ENCODE results near the gene HMBS. TPM values are rescaled to one million over a fixed set of nuclear protein-coding genes. Genes with fewer than 3 reads are reported as not detected.

Gene HMBS
- total and polyA plus RNA-seq, 2 of the 8 experiments (the other 6 are each of a cell fraction or from before 2014, with no cell fraction given), result 69.3 to 109 TPM

DNA sequence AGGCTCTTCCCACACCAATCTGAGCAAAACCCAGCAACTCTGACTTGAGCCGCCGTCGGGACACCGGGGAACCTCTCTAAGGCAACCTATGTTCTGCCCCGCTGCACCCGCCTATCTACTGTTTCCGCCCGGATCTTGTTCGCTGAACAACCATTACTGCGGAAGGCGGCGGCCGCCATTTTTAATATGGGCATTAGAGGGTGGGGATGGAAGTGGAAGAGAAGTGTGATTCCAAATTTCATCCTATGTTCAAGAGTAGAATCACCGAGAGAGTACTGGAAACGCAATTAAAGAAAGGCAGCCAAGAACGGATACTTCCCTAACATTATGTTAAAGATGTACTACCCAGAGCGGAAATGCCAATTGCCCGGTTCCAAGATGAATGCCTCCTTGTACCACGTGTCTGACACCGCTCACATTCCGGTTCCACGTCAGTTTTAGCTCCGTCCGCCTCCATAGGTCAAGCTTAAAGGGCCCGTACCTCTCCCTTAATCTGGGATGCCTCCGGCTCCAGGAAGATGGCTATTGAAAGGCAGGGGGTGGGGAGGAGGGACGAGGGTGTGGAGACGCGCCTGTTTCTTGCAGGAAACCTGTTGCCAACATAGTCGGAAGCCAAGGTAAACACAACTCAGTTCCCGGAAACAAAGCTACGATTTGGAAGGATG, 17.2 kb downstream of the HMBS start, which contains the start of gene DPAGT1:
DPAGT1 (minus strand) TSS at position 95 of the 665 bp plus-strand sequence. CDS start 198 bp downstream, outside the sequence.
- H3K27ac ChIP-seq (ENCODE audit: low read depth, low read length), result peak within 1 kb of the TSS; percentile 99
- TF ChIP-seq KDM5A (IDR thresholded peaks at IDR 0.05; ENCODE audit: low read length), result no peak; the same call in 1 of the 2 replicates
- TF ChIP-seq SP1 (IDR thresholded peaks at IDR 0.05; ENCODE audit: low read depth, low read length), result peak; percentile 29; the same call in 1 of the 2 replicates
- peak; percentile 69; the same call in 1 of the 2 replicates for TF ChIP-seq EGR1 (IDR thresholded peaks at IDR 0.05; ENCODE audit: borderline replicate concordance, low read depth, low read length)
- TF ChIP-seq GABPA (IDR thresholded peaks at IDR 0.05; ENCODE audit: borderline replicate concordance, insufficient read depth, low read length), result peak; percentile 79
- 0 out of 4 replicates have a peak, but pooled peaks of 1 of the 2 experiments have one; percentile 14 for TF ChIP-seq HDAC2 (IDR thresholded peaks at IDR 0.05; ENCODE audit: borderline replicate concordance in 1 of 2, low read depth in 2 of 2, low read length in 2 of 2)
- TF ChIP-seq CEBPB (IDR thresholded peaks at IDR 0.05; ENCODE audit: low read depth, low read length), result no peak
- peak; percentile 96 for TF ChIP-seq TEAD4 (IDR thresholded peaks at IDR 0.05; ENCODE audit: low read depth, low read length)
- TF ChIP-seq SIN3A (conservative IDR thresholded peaks at IDR 0.05 in 1 of 2, IDR thresholded peaks at IDR 0.05 in 1 of 2; ENCODE audit: low read depth in 1 of 2, low read length in 2 of 2), result peak; percentile 78 to 92; a peak in 2 of 4 replicates
- peak; percentile 99 for TF ChIP-seq YY1 (IDR thresholded peaks at IDR 0.05; ENCODE audit: low read depth, low read length)
- TF ChIP-seq, protein P1, sequence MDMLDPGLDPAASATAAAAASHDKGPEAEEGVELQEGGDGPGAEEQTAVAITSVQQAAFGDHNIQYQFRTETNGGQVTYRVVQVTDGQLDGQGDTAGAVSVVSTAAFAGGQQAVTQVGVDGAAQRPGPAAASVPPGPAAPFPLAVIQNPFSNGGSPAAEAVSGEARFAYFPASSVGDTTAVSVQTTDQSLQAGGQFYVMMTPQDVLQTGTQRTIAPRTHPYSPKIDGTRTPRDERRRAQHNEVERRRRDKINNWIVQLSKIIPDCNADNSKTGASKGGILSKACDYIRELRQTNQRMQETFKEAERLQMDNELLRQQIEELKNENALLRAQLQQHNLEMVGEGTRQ (IDR thresholded peaks at IDR 0.05; ENCODE audit: low read length), result peak; percentile 86

More for the DNA sequence above, 17.2 kb downstream of the HMBS start, which contains the start of gene DPAGT1:
- Histone ChIP-seq H2BK12ac (ENCODE audit: low read depth, low read length) (peak within 1 kb of the TSS; percentile 10), H2AFZ (ENCODE audit: low read length) (peak within 1 kb of the TSS; percentile 100), H4K91ac (replicated peaks; ENCODE audit: insufficient read length, low read length) (peak within 1 kb of the TSS; percentile 69), H2BK5ac (ENCODE audit: low read depth, low read length) (peak within 1 kb of the TSS; percentile 96), H2BK15ac (ENCODE audit: low read length) (0 out of 2 replicates have a peak within 1 kb of the TSS, but pooled peaks have one; percentile 95), H4K5ac (ENCODE audit: insufficient read length, low read depth, low read length) (peak within 1 kb of the TSS; percentile 44), H2AK5ac (ENCODE audit: low read depth, low read length) (peak within 1 kb of the TSS; percentile 99), H4K8ac (ENCODE audit: extremely low read depth, insufficient read depth, low read length) (peak within 1 kb of the TSS; percentile 91), H3K23me2 (ENCODE audit: low read depth, low read length) (peaks cover 20% of the 10 kb centered on the region), H3K4me1 (replicated peaks in 1 of 4; ENCODE audit: control insufficient read depth in 3 of 4, insufficient read depth in 4 of 4, low read length in 3 of 4) (peaks cover 3 to 20% (median 5%) of the 10 kb centered on the region in 4 experiments), H3K4me2 (ENCODE audit: insufficient read depth in 1 of 2, low read depth in 2 of 2, low read length in 2 of 2) (peak within 1 kb of the TSS; percentile 92 to 98), H3K14ac (ENCODE audit: insufficient read length) (no peak within 1 kb of the TSS), H3K79me2 (ENCODE audit: control insufficient read depth in 1 of 2, insufficient read depth in 2 of 2, low read length in 2 of 2) (peaks cover 0 to 12% of the 10 kb centered on the region in 2 experiments; a peak in 2 of 4 replicates), H4K20me1 (replicated peaks in 1 of 2; ENCODE audit: control insufficient read depth in 1 of 2, insufficient read depth in 2 of 2, low read length in 2 of 2) (peaks cover 0 to 2% of the 10 kb centered on the region in 2 experiments), H3K4ac (replicated peaks; ENCODE audit: insufficient read length, low read depth, low read length) (peak within 1 kb of the TSS; percentile 19), H3K9ac (replicated peaks in 1 of 4; ENCODE audit: extremely low read depth in 1 of 4, low read depth in 3 of 4, low read length in 3 of 4) (peak within 1 kb of the TSS; percentile 76 to 97 (median 88)), H3K27me3 (replicated peaks in 1 of 4; ENCODE audit: control insufficient read depth in 3 of 4, extremely low read depth in 1 of 4, insufficient read depth in 3 of 4, low read length in 3 of 4) (no peaks in the 10 kb centered on the region), H3K36me3 (ENCODE audit: control insufficient read depth in 2 of 4, insufficient read depth in 4 of 4, low read length in 3 of 4) (peaks cover 5 to 19% (median 13%) of the 10 kb centered on the region in 4 experiments; a peak in 6 of 8 replicates), H3K4me3 (ENCODE audit: extremely low read depth in 1 of 4, insufficient read depth in 2 of 4, low read depth in 3 of 4, low read length in 4 of 4) (peak within 1 kb of the TSS; percentile 66 to 97 (median 90)), H3K79me1 (ENCODE audit: low read depth, low read length) (peaks cover 7% of the 10 kb centered on the region), H3K18ac (ENCODE audit: extremely low read depth, low read length) (peak within 1 kb of the TSS; percentile 44), H3K56ac (replicated peaks; ENCODE audit: insufficient read length, low read depth, low read length) (peak within 1 kb of the TSS; percentile 65), H2BK120ac (replicated peaks; ENCODE audit: low read depth, low read length) (peak within 1 kb of the TSS; percentile 44), H2BK20ac (ENCODE audit: low read length) (no peak within 1 kb of the TSS; the same call in 1 of the 2 replicates), H3K23ac (ENCODE audit: insufficient read length) (no peak within 1 kb of the TSS), H3K9me3 (ENCODE audit: insufficient read depth in 2 of 2, low read depth in 1 of 2, low read length in 1 of 2) (no peaks in the 10 kb centered on the region)
- ChIA-PET POLR2A (ENCODE audit: partially characterized antibody) (interaction anchor here (0.7 to 2.1 kb wide), 26 partner anchors 9 to 284 kb away, joined by 3 to 17 read pairs (median 5); partner anchors contain the start of genes HINFP, HMBS, HYOU1 and MCAM), CTCF (ENCODE audit: partially characterized antibody) (interaction anchor here (0.6 to 1.7 kb wide), 16 partner anchors 10 to 310 kb away, joined by 3 to 9 read pairs (median 4); partner anchors contain the start of gene VPS11)
- WGBS, 2 experiments (ENCODE audit: extremely low coverage in 1 of 2, insufficient coverage in 1 of 2, insufficient read length in 1 of 2, insufficient replicate concordance in 2 of 2, low coverage in 1 of 2, low lambda C conversion rate in 2 of 2, missing lambda C conversion rate in 1 of 2), result 1% methylated on average over 32 of the region's 32 CpGs; no CpG with 5 or more reads in 1 of the 2 experiments
- peak; percentile 79 for FAIRE-seq
- peak; percentile 79 to 92 for DNase-seq (ENCODE audit: low read depth in 1 of 2, low spot score in 2 of 2)
